Lung microvascular endothelial cell (primary cell): ENCODE results near the gene COL5A3. TPM values are rescaled to one million over a fixed set of nuclear protein-coding genes. Genes with fewer than 3 reads are reported as not detected.
A peak's percentile ranks its signal among the peaks of the same experiment; 100 is the strongest.

Experiments
- DNase-seq, 2 donors: peaks; one replicate each; pipeline versions ENCODE4 v3.0.0 to v3.0.0-alpha.2; 2010; ENCODE audit warnings: low read depth in 2 of 2
- total RNA-seq: library from RNA; depleted of rRNA; stranded (reverse); fragments of >200 nt; gene quantifications from 2 replicates; pipeline ENCODE4 v1.2.1, GENCODE V29; 2014

The COL5A3 gene
- total RNA-seq, 1 donor from 2014 or later: under 0.01 TPM

DNA sequence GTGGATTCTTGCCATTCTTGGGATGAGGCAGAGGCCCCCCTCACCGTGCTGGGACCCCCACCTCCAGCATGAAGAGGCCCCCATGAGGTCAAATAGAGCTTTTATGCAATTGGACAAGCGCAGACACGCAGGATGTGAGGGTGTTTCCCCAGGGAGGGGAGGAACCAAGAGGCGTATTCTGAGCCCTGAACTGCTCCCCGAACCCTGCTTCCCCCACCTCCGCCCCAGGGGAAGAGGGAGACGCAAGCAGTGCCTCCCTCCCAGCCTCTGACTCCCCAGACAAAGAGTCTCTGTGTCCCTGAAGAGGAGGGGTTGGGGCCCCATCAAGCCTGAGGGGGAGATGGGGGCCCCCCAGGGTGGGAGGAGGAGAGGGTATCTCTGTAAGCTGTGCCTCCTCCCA lies 1.7 kb upstream of the COL5A3 start:
- no peak for DNase-seq

DNA sequence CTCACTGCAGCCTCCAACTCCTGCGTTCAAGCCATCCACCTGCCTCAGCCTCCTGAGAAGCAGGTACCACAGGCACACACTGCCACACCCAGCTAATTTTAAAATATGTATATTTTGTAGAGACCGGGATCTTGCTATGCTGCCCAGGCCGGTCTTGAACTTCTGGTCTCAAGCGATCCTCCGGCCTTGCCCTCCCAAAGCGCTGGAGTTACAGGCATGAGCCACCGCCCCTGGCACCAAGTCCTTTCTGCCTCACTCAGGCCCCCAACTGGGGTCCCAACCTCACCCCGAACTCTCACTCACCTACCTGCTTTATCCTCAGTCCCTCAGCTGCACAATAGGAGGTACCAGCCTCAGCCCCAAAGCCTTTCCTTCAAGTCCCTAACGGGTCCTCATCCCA lies 635 bp upstream of the COL5A3 start:
- no peak for DNase-seq

DNA sequence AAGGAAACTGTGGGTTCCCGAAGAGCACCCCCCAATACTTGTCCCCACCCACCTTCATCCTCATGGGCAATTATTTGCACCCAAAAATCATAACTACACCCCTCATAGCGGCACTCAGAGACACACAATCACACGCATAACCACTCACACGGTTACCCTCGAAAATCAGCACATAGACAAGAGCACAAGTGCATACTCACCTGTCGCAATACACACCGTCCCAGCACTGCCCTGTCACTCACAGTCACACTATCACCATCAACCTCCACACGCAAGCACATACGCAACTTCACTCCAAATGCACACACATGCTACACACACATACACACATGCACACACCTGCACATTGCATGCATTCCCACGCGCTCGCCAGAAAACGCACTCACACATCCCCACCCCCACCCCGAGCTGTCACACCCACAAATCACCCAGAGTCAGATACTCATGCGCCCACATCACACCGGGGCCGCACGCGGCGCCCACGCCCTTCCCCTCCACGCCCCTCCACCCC lies 535 bp downstream of the COL5A3 start:
- DNase-seq: no peak

DNA sequence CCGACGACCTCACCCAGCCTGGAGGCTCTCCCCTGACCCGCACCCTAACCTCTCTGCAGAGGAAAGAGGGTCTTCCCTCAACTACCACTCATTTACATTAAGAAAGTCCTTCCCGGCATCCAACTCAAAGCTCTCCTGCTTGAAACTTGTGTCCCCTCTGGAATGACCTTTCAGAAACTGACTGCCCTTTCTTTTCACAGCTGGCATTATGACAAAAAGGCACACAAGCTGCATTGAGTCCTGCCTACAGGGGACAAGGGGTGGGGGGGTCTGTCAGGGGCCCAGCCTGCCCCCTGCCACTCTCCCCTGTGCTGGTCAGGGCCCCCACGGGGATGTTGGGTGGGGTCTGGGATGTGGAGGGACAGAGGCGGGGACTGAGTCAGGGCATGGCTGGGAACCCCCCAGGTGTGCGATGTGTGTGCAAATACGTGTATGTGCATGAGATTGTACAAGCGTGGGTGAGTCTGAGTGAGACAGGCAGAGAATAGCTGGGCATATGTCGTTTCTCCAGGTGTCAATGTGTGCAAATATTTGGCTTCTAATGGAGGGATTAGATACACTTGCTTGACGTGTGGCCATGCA lies 2.0 kb downstream of the COL5A3 start:
- DNase-seq: no peak

DNA sequence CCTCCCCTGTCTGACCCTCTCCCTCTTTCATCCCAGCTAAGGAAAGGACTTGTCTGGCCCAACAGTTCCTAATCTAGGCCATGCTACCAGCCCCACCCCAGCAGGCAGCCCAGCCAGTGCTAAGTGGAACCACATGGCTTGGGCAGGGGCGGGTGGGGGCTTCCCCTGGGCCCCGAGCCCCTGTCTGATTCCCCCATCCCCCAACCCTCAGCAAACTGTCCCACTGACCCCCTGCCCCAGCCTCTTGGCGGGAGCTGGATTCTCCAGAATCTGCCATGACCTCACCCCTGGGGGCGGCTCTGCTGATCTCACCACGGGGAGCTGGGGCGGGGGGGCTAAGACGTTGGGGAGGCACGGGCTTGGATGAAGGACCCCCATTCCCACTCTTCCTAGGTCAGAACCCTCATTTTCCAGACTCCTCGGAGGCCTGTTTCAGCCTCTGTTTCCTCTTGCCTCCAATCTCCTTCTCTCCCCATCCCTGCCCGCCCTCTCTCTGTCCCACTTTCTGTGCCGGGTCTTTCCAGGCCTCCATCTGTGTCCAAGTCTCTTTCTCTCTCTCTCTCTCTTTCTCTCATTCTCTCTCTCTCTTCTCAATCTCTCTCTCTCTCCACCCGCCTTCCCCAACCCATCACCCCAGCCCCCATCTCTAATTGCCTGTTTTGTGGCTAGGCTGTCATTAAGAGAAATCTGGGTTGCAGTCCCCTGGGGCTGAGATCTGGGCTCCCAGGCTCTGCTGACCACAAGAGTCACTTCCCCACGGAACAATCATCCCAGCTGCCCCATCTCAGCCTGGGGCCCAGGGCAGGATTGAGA lies 2.7 kb downstream of the COL5A3 start:
- DNase-seq: peak in 1 of 2 donors; percentile 34

DNA sequence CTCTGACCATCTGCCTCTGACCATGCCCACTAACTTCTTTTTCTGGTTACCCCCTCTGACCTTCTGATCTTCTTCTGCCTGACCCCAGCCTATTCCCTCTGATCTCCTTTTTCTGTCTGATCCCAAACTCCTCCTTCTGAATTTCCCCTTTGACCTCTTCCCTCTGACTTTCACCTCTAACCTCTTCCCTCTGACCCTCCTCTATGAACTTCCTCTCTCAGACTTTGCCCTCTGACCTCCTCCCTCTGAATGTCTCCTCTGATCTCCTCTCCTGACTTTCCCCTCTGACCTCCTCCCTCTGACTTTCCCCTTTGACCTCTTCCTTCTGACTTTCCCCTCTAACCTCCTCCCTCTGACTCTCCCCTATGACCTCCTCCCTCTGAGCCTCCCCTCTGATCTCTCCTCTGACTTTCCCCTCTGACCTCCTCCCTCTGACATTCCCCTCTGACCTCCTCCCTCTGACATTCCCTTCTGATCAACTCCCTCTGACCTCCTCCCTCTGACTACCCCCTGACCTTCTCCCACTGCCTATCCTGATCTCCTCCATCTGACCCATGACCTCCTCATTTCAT lies 3.5 kb downstream of the COL5A3 start:
- no peak for DNase-seq

DNA sequence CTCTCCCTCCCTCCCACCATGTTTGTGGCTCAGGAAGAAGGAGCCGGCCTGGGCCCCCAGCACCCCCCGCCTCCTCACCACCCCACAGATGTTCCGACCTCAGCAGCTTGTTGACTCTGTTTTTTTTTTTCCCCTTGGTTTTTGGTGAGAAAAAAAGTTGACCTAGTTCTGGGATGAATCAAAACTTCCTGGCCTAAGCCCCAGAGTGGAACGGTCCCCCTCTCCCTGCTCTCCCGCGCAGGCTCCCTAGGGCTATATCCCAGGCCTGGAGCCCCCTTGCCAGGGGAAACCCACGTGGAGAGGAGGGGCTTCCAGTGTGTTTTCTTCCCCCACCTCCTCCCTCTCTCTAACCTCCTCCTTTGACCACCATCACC lies 4.0 kb downstream of the COL5A3 start:
- DNase-seq: peak in 1 of 2 donors; percentile 43

DNA sequence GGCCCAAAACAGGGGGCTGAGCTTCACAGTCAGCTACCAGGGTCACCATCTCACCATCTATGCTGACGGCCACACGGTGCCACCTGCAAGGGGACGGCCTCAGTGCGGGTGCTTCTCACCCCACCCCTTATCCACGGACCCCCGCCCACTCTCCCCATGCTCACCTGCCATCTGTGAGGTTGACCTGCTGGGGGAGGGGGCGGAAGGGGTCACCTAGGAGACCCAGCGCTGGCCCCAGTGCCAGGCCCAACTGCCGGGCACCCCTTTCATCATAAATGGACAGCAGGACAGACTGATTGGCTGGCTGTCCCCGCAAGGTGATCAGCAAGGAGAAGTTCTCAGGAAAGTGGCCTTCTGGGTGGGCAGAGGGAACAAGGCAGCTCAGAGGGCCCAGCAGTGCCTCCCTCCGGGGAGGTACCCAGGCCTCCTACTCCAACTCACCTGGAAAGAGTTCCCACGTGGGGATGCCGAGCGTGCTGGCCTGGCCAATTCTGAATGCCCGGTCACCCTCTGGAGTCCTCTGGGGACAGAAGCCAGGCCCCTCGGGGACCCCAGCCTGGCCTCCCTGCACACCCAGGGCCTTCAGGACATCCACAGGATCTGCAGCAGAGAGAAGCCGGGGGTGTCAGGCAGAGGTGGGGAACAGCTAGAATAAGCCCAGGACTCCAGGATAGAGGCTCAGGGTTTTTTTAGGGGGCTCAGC lies 4.5 kb downstream of the COL5A3 start:
- no peak for DNase-seq

DNA sequence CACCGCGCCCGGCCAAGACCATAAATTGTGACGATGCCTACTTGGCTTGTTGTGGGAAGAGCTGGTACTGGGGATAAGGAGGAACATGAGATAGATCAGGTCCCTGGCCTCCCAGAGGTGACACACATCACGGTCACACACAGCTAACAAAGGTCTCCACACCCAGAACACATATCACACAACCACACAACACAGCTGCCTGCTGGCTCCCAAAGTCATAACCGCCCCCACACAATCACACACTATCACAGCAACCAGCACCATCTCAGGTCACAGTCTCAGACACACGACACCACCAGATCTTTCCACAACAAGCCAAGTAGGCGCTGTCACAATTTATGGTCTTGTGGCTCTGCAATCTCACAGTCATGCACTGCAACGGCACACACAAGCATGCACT lies 5.7 kb downstream of the COL5A3 start:
- no peak for DNase-seq

DNA sequence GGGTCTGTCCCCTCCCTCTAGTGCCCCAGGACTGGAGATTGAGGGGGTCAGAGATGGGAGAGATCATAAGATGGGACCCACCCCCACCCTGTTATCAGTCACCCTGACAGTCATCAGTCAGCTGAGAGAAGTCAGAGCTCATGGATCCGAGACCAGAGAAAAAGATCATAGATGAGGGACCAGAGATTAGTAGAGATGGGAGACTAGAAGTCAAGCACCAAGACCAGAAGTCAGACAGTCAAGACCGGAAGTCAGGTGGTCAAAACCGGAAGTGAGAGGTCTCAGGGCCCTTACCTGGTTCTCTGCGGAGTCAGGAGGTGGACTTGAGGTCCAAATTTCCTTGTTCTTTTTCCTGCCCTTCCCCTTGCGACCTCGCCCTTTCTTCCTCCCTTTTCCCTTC lies 7.0 kb downstream of the COL5A3 start:
- no peak for DNase-seq

DNA sequence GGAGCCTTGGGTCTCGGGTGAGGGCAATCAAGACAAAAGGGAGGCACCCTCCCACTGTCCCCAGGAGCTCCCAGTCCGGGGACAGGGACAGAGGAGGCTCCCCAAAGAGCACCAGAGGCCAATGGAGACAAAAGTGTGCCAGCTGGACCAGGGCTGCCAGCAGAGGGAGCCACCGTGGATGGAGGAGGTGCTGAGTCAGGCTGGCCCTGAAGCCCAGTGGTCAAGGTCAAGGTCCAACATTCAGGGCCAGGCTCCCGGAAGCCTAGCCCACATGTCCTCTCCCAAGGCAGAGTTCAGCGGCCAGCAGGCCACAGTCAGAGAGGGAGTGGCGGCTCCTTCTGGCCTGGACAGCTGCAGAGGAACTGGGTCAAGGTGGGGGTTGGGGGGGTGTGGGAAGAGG lies 8.4 kb downstream of the COL5A3 start:
- DNase-seq: peak in 1 of 2 donors; percentile 25

DNA sequence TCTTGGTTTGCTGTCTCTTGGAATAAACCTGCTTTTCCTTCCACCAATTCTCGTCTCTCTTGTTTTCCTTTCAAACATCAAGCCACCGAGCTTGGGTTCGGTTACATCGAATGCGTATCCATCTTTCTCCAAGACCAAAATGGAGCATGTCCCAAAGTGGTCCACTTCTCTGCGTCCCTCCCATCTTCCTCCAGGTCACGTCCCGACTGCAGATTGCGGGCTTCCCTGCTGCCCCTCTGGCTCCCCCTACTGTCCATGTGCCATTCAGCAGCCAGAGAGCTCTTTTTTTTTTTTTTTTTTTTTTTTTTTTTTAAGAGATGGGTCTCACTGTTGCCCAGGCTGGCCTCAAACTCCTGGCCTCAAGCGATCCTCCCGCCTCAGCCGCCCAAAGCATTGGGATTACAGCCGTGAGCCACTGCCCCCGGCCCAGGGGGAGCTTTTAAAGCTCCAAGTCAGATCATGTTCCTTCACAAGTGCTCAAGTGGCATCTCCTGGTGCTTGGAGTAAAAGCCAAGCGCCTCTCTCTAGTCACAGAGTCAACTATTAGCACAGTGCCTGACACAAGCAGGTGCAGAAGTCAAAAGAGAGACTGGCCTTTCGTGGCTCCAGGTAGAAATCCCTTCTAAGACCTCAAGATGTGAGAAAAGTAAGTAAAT lies 10.0 kb downstream of the COL5A3 start:
- peak; percentile 70 to 74 for DNase-seq

DNA sequence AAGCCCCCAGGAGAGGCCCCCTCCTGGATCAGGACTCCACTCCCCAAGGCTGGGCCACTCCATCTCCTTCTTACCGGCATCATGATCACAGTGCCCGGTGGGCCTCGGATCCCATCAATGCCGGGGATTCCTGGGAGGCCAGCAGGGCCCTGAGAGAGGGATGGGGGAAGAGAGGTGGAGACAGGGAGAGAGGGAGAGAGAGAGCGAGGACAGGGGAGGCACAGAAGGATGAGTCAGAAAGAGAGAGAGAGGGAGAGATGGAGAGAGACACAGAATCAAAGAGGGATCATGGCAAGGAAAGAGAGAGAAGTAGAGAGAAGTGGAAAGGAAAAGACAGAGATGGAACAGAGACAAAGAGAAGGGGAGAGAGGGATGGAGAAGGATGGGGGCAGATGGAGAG lies 13.8 kb downstream of the COL5A3 start:
- DNase-seq: no peak

DNA sequence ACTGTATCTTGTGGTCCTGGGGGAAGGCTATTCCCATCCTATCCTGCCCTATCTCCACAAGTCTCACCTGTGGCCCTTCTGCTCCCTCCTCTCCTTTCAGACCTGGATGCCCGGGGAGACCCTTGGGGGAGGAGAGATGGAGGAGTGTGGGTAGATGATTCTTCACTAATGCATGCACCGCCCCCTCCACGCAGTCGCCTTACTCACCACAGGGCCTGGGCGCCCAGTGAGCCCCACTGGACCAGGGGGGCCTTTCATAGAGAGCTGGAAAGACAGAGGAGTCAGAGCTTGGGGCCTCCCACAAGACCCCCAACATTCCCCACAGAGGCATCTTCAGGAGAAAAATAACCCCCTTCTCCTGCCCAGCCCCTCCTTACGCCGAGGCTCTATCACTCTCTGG lies 14.3 kb downstream of the COL5A3 start:
- DNase-seq: no peak

DNA sequence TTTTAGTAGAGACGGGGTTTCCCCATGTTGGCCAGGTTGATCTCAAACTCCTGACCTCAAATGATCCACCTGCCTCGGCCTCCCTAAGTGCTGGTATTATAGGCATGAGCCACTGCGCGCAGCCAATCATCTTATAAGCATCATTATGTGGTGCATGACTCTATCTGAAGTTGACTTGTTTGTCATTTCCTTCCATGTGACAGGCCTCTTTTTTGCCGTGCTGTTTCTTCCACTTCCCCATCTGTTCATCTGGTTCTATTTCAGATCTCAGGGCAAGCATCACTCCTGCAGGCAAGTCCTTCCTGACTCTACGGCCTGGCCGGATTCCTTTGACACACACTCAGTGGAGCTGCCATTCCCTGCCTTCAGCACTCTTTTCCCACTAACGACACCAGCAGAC lies 15.2 kb downstream of the COL5A3 start:
- DNase-seq: no peak

DNA sequence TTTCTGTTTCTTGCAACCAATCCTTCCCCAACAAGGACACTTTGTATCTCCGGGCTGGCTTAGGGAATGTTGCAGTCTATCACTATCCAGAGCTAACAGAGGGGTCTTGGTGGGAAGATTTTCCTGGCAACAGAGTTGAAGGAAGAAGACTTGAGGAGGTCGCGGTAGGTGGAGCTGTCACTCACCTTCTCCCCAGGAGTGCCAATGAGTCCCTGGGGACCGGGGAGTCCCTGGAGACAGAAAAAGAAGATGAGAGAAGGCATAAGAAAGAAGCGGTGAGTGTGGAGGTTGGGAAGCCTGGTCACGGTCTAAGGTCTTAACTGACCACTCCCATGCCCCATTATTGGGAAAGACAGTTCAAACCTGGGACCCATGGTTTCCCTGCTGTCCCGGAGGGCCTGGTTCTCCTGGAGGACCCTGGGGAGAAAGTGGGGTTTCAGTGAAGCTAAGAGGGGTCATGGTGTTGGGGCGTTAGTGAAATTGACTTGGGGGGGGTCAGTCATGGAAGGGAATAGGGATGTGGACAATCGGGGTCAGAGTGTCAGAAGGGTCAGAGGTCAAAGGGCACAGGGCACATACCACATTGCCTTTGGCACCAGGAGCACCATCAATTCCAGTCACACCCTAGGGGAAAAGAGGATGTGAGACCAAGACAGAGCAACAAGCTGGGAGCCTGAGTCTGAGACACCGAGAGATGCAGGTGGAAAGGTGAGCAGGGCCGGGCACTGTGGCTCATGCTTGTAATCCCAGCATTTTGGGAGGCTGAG lies 18.7 kb downstream of the COL5A3 start:
- no peak for DNase-seq

DNA sequence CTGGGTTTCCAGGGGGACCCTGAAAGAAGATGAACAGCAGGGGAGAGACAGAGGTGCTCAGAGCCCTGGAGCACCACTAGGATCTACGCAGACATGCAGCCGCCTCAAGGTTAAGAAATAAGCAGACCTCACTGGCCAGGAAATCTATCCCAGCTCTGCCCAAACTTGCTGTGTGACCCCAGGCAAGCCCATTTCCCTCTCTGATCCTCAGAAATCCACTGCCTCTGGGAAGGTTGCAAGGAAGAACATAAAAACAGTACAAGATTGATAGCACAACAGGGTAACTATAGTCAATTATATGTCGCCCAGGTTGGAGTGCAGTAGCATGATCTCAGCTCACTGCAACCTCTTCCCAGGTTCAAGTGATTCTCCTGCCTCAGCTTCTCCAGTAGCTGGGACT lies 20.8 kb downstream of the COL5A3 start:
- DNase-seq: no peak

DNA sequence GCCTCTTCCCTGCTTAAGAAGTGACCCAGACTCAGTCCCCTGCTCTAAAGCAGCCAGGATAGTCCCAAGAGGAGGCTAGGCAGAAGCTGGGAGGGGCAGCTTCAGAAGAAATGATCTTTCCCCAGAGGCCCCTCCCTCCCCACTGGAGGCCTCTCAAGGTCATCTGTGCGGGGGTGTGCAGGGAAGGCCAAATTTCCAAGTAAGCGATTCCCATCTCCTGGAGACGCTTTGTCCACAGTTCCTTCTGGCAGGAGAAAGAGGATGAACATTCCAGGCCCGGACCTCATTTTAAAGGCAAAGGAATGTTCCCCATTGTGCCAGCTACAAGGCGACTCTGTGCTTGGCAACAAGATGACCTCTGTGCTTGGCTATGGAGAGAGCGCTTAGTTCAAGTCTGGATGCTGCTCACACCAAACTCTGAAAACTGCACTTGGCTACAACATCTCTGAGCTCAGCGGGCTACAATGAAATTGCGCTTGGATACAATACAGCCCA lies 23.5 kb downstream of the COL5A3 start:
- no peak for DNase-seq

DNA sequence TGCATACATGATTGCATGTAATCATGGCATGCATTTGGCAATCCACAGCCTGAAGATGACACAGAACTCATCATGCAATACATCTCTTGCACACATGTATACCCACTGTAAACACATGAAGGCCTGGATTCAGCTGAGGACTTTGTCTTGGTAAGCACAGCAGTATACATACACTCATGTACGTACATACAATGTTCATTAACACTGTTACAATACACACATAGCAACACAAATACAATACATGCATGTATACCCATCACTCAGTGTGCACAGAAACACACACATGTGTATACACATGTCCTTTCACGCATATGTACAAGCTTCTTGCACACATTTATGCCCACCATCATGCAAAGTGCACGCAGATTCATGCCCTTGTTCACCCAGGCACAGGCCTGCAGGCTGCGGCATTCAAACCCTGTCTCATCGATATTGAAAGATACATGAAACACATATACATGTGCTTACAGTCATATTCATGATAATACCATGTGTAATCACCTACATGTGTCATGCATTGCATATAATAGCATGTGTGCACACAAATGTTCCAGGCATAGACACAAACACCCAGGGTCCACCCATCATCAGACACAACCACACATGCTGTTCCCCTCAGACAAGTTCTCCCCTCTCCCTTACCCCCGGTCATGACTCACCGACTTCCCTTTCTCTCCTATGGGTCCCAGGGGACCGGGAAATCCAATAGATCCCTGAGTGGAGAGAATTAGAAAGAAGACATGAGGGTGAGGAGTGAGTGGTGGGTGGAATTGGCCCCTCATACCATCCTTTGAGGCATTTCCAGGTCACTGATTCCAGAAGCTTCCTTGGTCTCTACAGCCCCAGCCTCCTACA lies 28.7 kb downstream of the COL5A3 start:
- no peak for DNase-seq

DNA sequence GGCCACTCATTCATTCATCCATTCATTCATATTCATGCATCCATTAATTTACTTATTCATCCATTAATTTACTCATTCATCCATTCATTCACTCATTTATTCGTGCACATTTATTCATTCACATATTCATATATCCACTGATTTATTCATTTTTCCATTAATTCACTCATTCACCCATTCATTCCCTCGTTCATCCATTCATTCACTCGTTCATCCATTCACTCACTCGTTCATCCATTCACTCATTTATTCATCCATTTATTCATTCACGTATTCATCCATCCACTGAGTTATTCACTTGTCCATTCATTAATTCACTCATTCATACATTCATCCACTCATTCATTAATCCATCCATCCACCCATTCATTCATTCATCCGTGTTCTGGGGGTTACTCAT lies 38.2 kb downstream of the COL5A3 start:
- no peak for DNase-seq
